HG03460 (cell line): ENCODE data around the gene MRPL10.

Source experiments
- ATAC-seq: cut with Tn5 transposase; IDR thresholded peaks from one replicate; pipeline ENCODE4 v1.9.1; 2021; ENCODE audit not compliant: unreplicated experiment

Gene MRPL10

DNA sequence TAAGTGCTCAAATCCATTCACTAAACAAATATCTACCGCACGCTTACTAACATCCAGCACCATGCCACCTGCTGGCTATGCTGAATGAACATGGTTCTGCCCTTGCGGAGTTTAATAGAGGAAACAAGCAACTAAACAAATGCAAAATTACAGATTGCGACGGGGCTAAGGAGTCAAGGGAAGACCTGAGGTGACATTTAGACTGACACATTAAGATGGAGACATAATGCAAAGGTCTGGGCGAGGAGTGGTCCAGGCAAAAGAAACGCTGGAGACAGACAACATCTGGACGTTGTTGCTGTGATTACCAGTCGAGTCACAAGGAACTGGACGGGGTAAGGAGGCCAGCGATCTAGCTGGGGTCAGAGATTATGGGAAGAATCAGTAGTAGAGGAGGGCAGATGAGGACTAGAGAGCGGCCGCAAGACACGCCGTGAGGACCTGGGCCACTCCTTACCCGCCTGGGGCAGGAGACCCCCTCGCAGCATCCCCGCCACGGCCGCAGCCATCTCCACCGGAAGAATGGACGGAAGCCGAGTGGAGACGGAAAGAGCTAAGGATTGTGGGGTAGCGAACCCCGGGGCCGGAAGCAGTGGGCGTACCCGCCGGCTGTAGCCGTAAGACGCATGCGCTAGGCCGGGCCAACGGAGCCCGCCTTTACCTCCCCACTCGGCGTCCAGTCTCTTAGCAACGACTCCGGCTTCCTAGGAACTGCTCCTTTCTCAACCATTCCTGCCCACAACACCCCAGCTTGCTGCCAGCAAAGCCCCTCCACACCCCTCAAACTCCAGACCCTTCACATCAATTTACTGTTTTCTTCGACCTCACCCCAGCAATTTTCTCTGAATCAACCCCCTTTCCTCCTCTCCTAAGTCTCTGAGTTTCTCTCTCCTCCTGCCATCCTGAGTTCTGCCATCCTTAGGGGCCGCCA lies at the start of gene MRPL10, which contains the start of gene LRRC46:
Gene MRPL10, minus strand, starts transcription at position 539 of the 931 bp plus-strand sequence. Its CDS starts 30 bp downstream, at position 509.
Gene LRRC46, plus strand, starts transcription at position 668 of the 931 bp plus-strand sequence. CDS start 320 bp downstream, outside the sequence.
- peak; percentile 80 for ATAC-seq

DNA sequence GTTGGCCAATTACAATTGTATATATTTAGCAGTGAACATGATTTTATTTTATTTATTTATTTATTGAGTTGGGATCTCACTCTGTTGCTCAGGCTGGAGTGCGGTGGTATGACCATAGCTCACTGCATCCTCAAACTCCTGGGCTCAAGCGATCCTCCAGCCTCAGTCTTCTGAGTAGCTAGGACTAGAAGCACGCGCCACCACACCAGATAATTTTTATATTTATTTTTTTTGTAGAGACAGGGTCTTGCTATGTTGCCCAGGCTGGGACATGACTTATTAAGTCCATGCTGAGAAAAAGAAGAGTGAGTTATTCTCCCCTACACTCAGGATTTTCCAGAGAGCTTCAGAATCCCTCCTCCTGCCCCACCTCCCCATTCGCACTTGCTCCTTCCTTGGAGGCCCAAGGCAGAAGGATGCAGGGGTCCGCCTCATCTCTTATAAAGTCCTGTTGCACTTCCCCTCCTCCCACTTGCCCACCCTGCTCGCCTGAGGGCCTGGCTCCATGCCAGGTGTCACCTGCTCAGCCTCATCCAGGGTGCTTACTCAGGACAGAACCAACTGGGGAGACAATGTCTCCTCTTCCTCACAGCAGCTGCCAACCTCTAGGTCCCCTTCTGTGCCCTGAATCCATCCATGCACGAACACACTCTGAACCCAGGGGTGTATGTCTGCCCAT lies 48.6 kb upstream of the MRPL10 start:
- ATAC-seq: no peak

DNA sequence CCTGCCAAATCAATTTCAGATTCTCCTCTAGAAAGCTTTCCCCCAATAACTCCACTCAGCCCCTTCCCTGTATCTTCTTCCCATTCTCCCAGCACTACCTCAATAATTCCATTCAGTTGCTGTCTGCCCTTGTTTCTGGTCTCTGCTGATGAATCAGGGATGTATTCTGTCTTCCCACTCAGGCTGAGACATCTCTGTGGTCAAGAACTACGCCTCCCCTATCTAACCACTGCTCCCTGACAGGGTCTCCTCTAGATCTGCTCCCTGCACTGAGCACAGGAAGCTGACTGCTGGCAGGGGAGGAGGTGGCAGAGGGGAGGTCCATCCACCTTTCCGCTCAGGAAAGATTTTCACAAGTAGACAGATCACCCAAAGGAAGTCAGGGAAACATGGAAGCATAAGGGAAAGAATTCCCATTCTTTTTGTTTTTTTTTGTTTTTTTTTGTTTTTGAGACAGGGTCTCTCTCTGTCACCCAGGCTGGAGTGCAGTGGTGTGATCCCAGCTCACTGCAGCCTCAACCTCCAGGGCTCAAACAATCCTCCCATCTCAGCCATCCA lies 47.8 kb upstream of the MRPL10 start:
- no peak for ATAC-seq

DNA sequence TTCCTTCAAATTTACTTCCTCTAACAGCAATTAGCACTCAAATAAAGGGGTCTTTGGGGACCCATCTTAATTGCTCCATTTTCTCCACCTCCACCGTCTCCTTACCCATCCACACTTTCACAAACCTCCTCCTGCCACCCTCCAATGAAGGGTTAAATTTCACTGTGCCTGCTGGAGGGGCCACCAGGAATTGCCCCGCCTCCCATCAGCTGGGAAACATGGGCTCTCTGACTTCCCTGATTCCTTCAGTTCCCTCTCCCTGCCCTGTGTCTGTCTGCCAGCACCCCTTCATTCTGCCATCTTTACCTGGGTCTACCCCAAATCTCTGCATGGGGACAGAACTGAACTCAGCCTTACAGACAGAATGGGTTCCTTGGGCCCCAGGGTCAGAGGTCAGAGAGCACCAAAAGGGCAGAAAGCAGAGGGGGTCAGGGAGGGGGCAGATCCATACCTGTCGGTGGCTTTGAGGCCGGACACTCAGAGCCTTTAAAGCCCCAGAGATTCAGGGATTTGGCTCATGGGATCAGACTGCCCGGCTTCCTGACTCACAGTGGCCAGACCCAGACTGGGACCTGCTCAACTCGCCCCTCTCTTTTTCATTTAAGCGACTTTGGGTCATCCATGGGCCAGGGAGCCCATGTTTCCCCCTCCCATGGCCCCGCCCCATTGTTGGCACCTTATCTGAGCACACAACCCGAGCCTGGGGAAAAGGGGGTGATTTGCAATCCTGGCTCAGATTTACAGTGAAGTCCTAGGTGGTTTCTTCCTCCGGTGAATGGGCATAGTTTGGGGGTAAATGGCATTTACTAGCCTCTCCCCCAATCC lies 47.1 kb upstream of the MRPL10 start:
- ATAC-seq: no peak

DNA sequence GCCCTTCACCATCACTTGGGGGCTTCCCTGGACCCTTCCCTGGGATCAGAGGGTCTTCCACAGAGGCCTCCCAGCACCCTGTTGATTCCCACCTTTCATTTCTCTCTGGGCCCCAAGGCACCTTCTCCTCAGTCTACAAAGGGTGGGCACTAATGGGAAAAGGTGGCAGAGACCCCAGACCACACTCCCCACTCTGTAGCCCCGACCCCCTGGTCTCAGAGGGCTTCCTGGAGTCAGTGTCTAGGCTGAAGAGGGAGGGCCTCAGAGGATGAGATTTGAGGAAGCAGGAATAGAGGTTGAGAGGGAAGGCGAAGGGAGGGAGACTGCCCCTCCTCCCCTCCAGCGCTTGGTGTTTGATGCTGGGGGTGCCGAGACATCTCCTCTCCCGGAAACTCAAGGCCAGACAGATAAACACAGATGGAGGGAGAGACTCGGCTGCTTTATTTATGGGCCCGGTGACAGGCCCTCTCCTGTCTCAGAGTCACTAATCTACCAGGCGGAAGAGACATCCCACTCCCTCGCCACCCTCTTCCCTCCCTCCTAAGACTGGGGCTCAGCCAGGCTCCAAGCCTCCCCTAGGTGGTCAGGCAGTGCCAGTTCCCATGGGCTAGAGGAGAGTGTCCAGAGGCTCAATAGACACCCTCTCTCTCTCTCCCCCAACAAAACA lies 46.2 kb upstream of the MRPL10 start:
- no peak for ATAC-seq

DNA sequence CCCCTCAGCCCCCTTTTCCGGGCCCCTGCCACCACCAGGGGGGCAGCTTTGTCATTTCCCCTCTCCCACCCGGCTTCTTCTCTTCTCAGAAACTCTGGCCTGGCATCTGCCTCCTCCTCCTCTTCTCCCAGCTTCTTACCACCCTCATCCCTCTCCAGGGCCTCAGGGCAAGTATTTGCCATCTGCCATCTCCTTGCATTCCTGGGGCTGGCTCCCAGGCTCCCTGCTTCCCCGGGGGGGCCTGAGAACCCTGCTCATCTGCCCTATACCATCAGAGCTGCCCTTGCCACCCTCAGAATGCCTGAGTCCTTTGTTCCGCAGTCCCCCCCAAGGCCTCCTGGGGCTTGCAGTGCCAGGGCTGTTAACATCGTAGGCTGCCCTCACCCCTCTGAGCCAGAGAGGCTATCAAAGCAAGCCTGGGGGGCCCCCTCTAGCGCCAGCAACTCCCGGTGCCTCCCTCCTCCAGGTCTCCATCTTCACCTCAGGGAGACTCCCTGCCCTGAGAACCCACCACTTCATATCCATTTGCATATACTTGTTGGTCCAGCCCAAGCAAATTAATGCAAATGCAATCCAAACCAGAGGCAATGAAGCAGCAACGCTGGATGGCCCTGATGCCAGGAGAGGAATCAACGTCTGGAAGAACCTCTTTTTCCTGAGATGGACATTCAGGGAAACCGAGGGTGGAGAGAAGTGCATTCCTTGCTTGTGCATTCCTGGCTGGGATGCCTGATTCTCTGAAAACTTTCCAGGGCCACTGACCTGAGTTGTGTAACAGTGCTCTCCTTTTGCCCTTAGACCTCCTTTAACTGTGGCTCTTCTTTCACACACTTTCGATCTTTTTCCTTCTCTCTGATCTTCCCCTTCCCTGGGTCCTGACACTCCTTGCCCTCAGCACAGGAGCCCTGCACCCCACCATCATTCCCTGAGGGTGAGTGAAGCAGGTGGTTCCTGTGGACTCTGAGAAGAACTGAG lies 44.0 kb upstream of the MRPL10 start:
- no peak for ATAC-seq

DNA sequence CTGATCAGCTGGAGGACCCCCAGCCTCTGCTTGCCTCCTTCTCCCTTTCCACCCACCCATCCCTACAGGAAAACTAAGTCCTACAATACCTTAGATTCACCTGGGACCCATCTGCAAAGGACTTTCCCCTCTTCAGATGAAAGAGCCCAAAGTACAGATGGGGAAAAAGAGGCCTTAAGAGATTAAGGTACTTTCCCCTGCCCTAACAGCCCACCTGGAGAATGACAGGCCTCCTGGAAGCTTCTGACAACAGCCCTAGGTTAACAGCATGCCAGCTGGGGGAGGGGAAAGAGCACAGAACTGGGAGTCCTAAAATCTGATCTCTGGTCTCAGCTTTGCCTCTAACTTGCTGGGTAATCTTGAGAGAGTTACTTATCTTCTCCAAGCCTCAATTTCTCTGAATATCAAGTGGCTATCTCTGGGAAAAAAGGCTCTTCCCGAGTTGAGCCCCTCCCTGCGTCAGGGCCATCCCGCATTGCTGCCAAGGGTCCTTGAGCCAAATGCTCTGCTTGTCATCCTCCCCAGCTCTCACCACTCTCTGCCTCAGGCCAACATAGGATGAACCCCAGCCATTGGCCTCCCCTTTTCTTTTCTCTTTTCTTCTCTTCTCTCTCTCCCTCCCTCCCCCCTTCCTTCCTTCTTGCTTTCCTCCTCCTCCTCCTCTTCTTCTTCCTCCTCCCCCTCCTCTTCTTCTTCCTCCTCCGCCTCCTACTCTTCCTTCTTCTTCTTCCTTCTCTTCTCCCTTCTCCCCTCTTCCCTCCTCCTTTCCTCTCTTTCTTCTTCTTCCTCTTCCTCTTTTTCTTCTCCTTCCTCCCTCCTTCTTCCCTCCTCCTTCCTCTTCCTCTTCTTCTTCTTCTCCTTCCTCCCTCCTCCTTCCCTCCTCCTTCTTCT lies 42.1 kb upstream of the MRPL10 start:
- ATAC-seq: no peak

DNA sequence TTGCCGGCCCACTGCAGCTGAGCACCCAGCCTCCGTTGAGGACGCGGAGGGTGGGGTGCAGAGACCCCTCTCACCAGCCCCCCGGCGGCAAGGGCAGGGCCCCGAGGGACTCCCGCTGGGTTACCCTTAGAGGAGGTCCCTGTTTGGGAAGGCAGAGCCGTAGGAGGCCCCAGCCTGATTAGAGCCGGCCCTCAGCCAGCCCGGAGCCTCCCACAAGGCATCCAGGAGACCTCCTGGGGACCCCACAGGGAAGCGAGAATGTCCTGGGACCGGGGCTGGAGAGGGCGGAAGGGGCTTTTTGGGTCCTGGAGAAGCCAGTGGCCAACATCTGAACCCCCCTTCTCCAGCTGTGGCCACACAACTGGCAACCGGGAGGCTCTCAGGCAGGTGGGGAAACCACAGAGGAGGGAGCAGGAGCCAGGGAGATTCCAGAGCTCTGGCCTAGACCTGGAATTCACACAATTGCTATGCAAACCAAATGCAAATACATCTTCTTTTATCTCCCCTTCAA lies 41.4 kb upstream of the MRPL10 start:
- ATAC-seq: no peak

DNA sequence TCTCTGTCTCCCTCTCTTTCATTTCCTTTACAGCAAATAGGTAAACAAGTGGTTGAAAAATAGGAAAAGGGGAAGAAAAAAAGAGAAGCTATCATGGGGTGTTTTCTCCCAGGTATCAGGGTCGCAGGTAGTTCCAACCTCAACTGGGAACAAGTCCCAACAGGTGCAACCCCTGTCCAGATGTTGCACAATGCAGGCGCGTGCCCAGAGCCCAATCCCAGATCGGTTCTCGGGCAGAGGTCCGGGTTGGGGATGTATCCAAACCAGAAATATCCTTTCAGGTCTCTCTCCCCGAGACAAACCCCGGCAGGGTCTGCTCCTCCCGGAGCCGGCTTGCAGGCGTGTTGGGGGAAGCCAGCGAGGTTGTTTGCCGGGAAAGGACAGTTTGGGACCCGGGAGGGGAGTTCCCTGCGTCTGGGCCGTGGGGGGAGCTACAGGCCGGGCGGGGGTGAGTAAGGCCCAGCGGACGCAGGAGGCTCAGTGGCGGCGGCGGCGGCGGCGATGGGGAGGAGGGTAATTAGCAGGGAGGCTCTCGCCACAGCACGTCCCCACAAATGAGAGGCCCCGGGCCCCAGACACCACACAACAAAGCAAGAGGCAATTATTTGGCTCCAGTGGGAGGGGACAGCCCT lies 40.8 kb upstream of the MRPL10 start:
- no peak for ATAC-seq

DNA sequence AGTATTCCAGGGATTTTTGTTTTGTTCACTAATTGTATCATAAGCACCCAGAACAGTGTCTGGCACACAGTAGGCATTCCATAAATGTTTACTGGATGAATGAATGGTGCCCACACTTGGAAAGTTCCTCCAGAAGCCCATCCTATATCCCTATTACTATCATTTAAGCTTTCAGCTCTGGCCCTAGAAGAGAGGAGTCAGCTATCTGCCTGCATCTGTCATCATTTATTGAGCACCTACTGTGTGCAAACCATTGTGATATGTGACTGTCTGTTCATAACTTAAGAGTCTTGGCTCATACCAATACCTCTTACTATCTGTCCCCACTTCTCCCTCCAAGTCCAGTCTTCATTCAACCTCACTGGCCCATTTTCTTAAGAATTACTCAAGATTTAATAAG lies 39.7 kb upstream of the MRPL10 start:
- ATAC-seq: no peak

DNA sequence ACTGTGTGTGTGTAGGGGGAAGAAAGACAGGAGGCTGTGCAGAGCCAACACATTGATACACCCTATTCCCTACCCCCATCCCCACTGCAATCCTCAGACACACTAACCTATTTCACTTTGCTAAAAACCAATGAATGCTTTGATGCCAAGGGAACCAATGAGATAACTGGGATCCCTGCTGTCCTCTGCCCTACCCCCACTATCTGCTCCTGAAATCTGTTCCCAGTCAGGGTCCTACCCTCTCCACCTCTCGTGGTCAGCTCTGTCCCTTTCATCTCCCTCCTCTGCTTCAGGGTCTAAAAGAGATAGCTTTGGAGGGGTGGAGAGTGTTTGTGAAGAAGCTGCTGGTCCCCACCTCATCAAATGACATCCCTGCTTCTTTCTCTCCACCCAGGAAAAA lies 38.7 kb upstream of the MRPL10 start:
- no peak for ATAC-seq

DNA sequence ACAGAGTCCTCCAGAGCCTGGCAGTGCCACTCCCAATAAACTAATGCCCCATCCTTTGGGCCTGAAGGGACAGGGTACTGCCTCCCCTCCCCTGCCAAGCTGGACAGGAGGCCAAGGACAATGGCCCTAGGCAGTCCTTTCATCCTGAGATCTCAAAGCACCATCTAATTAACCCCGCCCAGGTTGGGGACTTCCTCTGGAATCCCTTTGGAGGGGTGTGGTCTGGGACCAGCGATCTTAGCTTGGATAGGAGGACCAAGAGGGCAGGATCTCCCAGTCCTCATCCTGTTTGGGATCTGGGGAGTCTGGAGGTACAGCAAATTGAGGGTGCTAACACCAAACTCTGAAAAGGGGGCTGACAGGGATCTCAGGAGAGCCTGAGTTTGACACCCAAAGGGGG lies 37.8 kb upstream of the MRPL10 start:
- no peak for ATAC-seq

DNA sequence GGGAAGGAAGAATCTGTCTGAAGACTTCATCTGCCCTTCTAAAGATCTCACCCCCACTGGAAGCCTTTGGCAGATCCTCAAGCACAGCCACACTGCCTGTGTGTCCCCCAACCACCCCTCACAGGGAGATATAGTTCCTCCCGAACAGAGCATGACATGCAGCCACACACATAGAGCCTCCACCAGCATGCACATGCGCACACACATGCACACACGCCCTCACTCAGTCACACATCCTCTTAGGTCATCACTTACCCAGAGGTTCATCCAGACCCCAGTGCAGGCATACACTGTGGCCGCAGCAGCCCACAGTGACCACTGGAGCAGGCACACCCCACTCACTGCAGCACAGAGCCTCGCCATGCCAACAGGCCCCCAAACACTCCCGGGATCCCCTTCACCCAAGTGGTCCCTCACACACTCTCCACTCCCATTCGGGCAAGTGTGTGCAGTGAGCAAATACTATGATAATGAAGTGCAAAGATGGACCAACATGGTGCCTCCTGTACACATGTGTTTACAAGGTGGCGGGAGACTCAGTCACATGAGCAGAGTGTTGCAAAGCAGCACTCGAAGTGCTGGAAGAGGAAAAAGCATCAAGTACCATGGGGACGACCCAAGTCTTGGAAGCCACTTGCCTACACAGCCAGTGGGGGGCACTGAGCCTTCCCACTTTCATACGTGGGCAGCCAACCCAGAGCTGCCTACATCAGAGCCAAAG lies 36.6 kb upstream of the MRPL10 start:
- ATAC-seq: no peak

DNA sequence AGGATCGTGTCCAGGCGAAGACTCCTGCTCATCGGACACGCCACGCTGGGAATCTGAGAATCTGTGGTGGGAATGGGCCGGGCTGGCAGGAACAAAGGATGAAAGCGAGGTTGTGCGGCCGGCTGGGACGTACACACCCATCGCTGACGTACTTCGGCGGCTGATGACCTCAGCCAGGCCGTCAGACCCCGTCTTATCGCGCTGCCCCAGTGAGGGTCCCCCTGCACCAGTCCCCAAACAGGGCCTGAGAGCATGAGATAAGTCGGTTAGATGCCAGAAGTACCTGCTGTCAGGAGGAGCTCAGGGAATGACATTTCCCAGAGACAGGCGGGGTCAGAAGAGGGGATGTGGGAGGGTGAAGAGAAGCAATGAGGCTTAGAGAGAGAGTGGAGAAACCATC lies 35.6 kb upstream of the MRPL10 start:
- ATAC-seq: no peak

DNA sequence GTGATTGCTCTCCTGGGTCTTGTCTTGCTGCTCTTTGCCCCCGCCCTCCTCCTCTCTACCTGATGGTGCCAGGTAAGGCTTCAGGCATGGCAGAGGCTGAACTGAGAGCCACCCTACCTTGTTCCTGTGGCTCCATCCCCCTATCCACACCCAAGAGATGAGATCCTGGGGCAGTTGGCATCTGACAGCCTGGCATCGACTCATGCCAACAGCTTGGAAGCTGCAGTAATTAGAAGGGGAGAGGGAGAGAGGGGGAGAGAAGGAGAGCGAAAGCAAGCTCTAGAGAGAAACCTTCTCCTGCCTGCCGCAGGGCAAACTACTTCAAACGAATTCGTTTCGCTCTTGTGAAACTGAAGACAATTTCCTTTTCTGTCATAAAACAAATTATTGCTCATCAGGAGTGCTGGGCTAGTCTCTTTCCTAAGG lies 33.5 kb upstream of the MRPL10 start:
- ATAC-seq: no peak

DNA sequence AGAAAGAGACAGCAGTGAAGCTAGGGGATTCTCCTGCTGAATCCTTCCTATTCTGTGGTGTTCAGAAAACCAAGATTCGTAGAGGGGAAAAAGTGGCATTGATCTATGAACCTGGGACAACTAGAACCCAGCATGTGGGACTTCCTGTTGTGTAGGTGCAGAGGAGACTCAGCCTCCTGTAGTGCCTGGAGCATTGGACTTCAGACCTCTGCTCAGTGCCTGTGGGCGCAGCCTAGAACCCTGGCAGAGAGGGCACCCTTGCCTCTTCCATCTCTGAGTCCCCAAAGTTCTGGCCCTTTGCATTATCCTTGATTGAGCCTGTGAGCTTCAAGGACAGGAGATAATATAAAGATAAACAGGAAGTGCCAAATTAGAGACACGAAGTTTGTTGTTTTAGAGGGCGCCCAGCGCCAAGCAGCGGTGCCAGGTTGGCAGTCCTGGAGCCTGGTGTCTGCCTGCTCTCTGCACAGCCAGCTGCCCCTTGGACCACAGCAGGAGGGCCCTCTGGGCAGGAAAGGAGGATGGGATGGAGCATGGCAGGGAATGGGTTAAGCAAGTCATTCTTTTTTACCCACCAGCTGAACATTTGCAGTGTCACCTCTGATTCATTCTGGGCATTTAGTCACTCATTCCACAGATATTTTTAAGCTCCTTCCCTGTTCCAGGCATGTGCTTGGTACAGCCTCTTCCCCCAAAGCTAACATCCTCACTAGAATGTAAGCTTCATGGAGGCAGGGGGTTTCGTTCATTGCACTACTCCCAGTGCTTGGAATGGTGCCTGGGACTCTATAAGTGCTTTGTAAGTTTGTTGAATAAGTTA lies 31.5 kb upstream of the MRPL10 start:
- no peak for ATAC-seq
